Activated naive CD8-positive, alpha-beta T cell treated with anti-CD3 and anti-CD28 coated beads, Interleukin-2, amount 50 U/mL, for 16 hours (primary cell): ENCODE measurements around the gene PRKN.
"Not testable (repeated sequence)": the region's sequence is repeated elsewhere in the genome, so short reads cannot be mapped to it uniquely, and the experiment has no call there.

ENCODE experiments used
- DNase-seq: peaks from one replicate; pipeline ENCODE4 v3.0.0-alpha.2; 2020; ENCODE audit warnings: low read depth, low spot score

Gene PRKN

DNA sequence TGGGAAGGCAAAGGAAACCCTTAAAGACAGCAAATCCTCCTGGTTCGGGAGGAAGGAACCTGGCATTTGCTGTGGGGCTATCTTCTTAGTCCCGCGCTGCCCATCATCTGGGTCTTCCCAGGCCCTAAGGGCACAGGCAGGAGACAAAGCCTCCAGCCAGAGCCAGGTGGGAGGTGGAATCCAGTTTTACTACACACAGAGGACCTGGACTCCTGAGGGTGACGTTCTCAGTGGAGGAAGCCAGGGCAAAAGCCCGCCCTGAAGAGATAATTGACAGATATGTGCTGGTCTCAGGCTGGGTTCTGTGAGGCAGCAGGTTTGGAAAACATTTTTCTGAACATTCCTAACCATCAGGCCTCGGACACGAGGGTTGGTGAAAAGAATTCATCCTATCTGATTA, 1365.3 kb downstream of the PRKN start:
- no peak for DNase-seq

GRCh38 chr6:161361529-161361928, 1366.0 kb downstream of the PRKN start:
- DNase-seq = no peak

DNA sequence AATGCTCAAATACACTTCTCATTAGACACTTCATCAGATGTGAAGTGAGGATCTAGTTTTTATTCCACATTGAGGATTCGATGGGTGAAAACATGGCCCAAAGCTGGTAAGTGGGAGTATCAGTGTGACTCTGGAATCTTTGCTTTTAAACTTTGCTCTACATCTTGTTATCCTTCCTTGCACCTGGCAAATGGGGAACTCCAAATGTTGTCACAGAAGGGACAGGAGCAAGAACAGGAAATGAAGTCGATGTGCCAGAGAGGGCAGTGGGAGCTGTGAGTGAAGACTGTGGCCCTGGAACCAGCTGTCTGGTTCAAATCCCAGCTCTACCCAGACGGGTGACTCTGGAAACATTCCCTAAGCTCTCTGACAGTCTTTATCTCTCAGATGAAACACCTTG, 1367.0 kb downstream of the PRKN start:
- DNase-seq = no peak

- no peak for DNase-seq
These were observed 1368.0 kb downstream of the PRKN start for GRCh38 chr6:161359618-161359945.

- no peak for DNase-seq
These were observed 1371.3 kb downstream of the PRKN start for GRCh38 chr6:161356167-161356854.

DNA sequence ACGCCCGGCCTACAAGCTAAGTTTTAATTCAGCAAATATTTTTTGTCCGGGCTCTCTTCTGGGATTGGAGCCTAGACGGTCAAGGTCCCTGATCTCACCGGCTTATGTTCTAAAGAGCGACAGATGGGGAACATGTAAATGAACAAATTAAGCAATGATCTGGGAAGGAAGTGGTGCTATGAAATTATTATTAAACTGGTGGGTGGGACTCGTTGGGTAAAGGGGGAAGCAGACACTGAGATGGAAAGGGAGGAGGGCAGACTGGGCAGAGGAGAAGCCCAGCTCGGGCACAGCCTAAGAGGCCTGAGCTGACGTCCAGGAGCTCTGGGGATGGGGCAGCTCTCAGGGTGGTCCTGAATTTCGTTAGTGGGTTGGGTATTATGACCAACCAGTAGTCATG, 1371.9 kb downstream of the PRKN start:
- no peak for DNase-seq

DNA sequence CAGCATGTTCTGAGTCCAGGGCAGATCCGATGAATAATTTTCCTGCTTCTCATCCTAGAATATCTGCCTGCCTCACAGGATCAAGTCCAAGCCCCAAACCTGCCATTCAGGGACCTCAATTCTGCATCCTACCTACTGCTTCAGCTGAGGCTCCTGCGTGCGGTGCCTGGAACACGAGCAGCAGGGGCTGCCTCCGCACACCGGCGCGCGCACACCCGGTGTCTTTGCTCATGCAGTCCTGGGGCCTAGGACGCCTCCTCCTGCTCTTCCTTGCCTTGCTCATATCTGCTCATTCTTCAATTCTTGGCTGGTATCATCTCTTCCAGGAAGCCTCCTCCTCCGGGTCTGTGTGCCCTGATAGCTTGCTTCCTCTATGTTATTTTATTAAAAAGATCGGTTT, 1372.6 kb downstream of the PRKN start:
- DNase-seq = no peak

DNA sequence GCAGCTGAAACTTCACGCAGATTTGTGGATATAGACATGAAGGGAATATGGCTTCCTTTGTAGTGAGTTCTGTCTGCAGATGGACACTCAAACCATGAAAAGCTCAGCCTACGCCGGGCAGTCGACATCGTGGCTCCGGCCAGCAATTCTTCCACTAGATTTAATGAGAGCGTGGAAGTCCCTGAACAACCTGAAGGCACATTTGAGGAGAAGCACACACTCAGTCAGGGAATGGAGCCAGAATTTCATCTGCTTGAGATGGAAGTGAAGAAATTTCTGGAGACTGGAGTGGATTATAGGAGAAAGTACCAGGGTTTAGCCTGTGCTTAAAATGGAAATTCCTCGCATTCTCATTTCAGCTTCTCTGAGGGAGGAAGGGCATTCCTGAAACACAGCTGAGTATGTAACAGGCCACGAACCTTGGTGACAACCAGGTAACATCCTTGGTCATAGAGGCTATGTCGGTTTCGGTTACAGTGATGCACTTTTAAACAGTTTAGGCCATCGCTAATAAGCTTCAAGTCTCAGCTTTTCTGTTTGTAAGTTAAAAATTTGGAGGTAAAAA, 1373.2 kb downstream of the PRKN start:
- DNase-seq = no peak

DNA sequence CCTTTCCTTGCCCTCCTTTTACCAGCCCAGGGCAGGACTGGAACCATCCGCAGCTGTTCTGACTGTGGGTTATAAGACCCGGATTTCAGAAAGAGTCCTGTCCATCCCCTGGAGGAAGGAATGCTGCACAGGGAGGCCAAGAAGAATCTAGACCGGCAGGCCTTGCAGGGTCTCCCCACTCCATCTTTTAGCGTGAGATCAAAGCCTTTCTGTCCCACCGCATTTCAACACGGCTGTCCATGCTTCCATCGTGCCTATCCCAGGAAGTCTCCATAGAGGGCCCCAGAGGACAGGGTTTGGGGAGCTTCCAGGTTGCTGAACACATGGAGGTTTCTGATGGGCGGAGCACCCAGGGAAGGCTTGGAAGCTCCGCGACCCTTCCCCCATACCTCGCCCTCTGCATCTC, 1374.4 kb downstream of the PRKN start:
- DNase-seq = no peak

GRCh38 chr6:161351858-161352257, 1375.7 kb downstream of the PRKN start:
- DNase-seq = no peak

DNA sequence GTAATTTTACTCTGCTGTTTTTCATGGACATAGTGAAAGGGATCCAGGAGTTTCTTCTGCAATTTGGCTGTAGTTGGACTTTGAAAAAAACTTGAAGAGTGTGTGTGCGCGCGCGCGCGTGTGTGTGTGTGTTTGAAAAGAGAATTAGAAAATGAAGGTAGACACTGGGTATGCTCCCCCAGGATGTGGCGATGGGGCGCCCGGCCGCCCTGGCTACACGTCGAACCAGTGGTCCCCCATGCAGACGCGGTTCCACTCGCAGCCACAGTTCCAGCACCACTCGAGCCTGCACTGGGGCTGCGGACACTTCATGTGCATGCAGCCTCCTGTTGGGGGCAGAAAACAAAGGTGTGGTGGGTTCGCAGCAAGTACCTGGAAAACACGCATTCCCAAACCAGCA, 1377.7 kb downstream of the PRKN start:
- DNase-seq = no peak

DNA sequence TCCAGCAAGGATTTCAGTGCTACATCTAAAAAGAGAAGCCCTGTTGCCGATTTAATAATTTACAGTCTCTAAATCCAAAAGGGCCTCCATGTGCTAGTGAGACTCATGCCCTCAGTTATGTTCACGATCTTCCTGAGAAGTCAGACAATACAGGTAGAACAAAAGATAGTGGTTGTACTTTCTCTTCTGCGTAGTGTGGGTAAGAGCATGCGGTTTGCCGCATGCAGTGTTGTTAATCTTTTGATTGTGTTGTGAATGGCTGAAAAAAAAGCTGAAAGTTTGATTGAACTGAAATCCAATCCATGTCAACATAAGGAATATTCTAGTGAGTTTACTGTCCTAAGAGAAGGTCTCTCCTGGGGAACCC, 1379.0 kb downstream of the PRKN start:
- DNase-seq = no peak

- DNase-seq = no peak
These were observed 1379.5 kb downstream of the PRKN start for GRCh38 chr6:161347988-161348627.

DNA sequence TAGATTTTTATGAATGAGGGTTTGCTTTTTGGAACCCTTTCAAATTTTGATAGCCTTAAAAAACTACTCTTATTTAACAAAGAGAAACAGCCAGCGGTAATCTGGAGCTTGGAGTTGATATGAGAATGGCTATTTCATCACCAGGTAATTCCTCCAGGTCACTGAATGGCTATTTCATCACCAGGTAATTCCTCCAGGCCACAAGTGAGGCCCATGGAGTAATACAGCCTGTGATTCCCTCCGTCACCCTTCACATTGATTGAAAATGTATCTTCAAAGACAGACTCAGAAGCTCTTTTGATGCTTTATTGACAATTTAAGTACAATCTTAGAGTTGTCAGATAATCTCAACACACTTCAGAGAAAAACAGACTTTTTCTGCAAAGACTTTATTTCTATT, 1380.4 kb downstream of the PRKN start:
- DNase-seq = no peak

DNA sequence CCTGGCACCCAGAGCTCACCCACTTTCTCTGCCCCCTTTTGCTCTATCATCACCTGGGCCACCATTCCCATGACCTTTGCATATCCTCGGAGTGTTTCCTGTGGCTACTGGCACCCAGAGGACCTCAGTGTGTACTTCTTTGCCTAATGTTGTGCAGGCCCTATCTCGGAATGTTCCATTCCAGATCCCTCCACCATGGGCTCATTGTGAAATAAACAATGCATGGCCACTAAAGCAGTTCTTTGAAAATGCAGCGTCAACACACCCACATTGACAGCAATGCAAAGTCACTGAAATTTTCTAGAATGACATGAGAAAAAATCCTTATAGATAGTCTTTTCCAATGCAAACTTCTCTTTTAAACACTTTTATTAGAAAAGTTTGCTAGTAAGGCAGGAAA, 1380.8 kb downstream of the PRKN start:
- no peak for DNase-seq

DNA sequence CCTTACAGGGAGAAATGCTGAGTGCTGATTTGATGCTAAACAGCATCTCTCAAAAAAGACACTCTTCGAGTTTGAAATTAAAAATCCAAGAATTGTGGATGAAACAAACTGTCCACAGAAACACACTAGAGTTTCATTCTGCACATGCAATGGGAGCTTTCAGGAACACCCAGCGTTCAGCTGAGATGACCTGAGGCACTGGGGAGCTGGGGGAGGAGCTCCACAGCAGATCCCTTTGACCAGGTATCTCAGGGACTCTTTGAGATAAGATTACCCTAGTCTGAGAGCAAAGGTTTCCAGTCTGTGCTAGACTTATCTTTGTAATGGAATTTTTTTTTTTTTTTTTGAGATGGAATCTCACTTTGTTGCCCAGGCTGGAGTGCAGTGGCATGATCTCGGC, 1382.9 kb downstream of the PRKN start:
- DNase-seq = no peak

GRCh38 chr6:161342039-161342438, 1385.5 kb downstream of the PRKN start:
- no peak for DNase-seq

GRCh38 chr6:161341638-161342037, 1385.9 kb downstream of the PRKN start:
- DNase-seq = no peak

- DNase-seq = no peak
These were observed 1389.6 kb downstream of the PRKN start for GRCh38 chr6:161338015-161338414.

GRCh38 chr6:161336479-161336878, 1391.1 kb downstream of the PRKN start:
- DNase-seq = no peak

DNA sequence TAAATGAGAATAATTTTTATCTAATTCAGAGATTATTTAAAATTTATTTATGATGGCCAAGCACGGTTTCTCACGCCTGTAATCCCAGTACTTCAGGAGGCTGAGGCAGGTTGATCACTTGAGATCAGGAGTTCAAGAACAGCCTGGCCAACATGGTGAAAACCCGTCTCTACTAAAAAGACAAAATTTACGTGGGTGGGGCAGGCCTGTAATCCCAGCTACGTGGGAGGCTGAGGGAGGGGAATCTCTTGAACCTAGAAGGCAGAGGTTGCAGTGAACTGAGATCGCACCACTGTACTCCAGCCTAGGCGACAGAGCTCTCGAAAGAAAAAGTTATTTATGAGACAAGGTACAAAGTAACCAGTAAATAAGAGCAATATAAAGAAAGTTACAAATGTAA, 1394.2 kb downstream of the PRKN start:
- DNase-seq = no peak

DNA sequence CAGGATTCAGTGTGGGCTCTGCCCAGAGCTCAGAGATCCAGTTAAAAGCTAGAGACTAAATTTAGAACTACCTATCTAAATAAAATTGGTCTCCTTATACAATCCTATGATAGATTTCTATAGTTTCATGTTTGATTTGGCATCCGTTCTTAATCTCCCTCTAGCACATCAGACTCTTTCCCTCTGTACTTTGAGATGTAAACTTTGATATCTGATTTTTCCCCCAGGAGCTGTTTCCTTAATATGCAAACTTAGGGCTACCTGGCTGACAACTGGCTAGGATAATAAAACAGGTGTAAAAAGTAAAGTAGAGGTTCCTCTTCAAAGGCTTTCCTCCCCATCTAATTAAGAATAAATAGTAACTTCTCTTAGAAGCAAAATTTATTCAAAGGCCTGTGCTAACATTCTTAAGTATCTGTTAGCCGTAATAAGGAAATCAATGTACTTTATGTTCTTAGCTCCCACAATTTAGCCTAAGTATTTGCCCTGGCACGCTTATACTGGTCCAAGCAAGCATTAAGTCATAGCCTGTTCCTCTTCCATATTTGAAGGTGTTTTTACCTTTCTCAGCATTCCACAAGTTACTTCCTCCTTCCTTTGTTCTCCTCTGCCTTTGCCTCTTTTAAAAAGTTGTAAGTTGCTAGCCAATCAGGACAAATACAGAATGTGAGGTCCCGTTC, 1396.0 kb downstream of the PRKN start:
- DNase-seq = not testable (repeated sequence)

DNA sequence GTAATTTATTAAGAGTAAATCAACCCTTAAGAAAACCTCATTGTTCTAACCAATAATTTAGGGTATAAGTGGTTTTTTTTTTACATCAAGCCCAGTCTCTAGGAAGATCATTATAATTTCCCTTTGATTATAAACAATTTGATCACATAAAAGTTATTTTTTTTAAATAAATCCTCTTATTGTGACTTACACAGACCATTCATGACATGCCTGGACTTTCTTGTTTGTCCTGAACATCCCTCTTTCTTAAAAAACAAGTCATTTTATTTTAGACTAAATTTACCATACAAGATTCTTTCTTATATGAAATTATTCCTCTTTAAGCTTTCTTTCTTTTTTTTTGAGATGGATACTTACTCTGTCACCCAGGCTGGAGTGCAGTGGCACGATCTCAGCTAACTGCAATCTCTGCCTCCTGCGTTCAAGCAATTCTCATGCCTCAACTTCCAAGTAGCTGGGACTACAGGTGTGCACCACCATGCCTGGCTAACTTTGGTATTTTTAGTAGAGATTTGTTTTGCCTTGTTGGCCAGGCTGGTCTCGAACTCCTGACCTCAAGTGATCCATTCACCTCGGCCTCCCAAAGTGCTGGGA, 1400.1 kb downstream of the PRKN start:
- DNase-seq = no peak
